ENCODE results near the gene MAN1C1.

GRCh38 chr1:25700626-25701025 lies 84.0 kb downstream of the MAN1C1 start:
- TF ChIP-seq CTCF (IDR thresholded peaks at IDR 0.05; ENCODE audit: borderline replicate concordance, extremely low read depth, low read length, poor library complexity, severe bottlenecking) (no peak), EZH2 (IDR thresholded peaks at IDR 0.05; ENCODE audit: borderline replicate concordance, low read depth, low read length, severe bottlenecking) (no peak)
